ENCODE measurements around the gene ENPP5.
"Not testable (repeated sequence)": the region's sequence is repeated elsewhere in the genome, so short reads cannot be mapped to it uniquely, and the experiment has no call there.

Gene ENPP5

GRCh38 chr6:46172176-46172575 lies 1.4 kb upstream of the ENPP5 start:
- no peak for DNase-seq

- DNase-seq: no peak
Observed at GRCh38 chr6:46160102-46160501, 10.7 kb downstream of the ENPP5 start.

GRCh38 chr6:46159229-46159628 lies 11.6 kb downstream of the ENPP5 start:
- no peak for DNase-seq

- DNase-seq: no peak
Observed at GRCh38 chr6:46156701-46157100, 14.1 kb downstream of the ENPP5 start.

DNA sequence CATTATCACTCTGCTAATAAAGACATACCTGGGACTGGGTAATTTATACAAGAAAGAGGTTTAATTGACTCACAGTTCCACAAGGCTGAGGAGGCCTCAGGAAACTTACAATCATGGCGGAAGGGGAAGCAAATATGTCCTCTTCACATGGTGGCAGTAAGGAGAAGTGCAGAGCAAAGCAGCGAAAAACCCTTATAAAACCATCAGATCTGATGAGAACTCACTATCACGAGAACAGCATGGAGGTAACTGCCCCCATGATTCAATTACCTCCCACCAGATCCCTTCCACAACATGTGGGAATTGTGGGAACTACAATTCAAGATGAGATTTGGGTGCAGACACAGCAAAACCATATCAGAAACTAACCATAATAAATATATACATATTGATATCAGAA lies 21.7 kb downstream of the ENPP5 start:
- DNase-seq: not testable (repeated sequence)

DNA sequence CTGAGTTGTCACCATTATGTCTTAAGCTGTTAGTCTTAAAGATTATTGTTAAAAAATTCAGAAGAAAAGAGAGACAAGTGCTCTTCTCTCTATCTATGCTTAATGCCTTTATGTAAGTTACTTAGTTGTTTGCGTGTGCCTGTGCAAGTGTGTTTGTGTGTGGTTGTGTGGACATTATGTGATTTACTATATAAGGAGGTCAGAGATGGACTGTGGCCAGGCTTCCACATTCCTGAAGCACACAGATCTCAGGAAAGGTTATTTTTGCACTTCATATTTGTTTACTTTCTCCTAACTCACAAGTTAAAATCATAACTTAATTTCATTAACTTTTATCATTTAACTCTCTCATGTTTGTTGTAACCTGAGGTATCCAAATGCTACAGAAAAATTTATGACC lies 26.5 kb downstream of the ENPP5 start:
- DNase-seq: no peak

DNA sequence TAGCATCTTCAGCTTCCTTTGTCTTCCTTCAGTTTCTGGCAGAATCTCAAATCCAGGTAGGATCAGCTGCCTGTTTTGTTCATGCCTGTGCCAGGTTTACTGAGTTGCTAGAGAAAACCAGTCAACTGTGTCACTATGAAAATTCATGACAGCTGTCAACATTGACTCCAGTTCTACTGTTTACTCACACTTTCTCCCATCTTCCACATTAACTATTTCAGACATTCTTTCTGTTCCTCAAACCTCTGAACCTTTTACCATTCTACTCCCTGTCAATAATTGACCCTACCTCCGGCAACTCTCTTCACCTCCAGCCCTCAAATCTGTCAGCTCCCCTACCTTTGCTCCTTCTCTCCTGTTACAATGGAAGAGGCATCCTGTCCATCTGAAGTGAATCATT lies 32.5 kb downstream of the ENPP5 start:
- DNase-seq: no peak

GRCh38 chr6:46137387-46137786 lies 33.4 kb downstream of the ENPP5 start:
- DNase-seq: no peak

DNA sequence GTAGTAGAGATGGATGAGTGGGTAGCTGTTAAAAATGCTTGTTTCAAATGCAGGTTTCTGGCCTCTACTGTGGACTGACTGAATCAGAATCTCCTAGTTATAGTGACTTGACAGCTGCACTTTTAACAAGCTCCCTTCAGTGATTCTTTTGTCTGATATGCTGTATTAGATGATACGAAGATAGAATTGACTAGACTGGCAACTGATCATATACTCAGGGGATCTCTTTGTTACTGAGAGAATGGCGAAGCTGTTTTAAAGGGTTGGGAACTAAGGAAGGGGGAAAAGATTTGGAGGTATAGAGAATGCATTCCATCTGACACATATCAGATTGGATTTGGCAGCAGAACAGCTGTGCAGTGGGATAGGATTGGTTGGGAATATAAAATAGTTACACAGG lies 33.9 kb downstream of the ENPP5 start:
- DNase-seq: no peak

GRCh38 chr6:46135176-46135575 lies 35.6 kb downstream of the ENPP5 start:
- no peak for DNase-seq

DNA sequence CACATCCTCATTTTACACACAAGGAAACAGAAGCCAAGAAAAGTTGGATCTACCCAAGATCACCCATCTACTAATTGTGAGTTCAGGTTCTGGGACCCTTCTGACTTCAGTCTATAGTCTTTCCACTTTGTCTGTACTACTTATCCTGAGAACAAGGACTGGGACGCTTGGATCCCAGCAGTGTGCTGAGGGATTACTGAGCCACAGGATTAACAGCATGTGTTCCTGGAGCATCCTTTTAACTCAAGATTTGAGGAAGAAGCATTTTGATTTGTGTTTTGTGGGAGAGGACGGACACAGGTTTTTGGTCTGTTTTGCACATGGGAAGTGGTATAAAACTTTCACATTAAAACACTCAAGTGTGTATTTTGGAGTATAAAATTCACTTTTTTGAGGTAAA lies 36.6 kb downstream of the ENPP5 start:
- no peak for DNase-seq

DNA sequence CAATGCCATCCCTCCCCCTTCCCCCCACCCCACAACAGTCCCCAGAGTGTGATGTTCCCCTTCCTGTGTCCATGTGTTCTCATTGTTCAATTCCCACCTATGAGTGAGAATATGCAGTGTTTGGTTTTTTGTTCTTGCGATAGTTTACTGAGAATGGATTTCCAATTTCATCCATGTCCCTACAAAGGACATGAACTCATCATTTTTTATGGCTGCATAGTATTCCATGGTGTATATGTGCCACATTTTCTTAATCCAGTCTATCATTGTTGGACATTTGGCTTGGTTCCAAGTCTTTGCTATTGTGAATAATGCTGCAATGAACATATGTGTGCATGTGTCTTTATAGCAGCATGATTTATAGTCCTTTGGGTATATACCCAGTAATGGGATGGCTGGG lies 39.5 kb downstream of the ENPP5 start:
- DNase-seq: not testable (repeated sequence)

DNA sequence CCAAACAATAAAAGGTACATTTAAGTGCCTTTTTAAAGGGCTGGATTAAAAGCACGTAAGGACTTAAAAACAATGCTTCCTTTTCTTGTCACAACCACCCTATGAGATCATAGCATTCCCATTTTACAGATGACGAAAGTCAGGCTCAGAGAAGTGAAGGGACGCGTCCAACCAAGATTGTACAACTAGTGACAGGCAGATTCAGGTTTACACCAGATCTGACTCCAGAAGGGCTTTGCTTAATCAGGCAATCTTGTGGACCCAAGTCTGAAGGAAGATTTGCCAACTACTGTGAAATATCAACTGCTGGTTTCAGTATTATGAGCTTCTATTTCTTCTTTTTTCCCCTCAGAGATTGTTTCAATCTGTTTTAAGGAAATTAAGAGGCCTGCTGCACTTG lies 40.1 kb downstream of the ENPP5 start:
- DNase-seq: peak in 1 of 5 experiments; percentile 17

GRCh38 chr6:46129629-46130511 lies 40.9 kb downstream of the ENPP5 start, which contains the start of gene ENPP4:
Gene ENPP4 (plus strand): TSS chr6:46129989. CDS start chr6:46139584, 9,595 bp downstream.
- peak; percentile 68 to 95 (median 83) for DNase-seq

- DNase-seq: peak in 1 of 5 experiments; percentile 48
Observed at GRCh38 chr6:46129291-46129628, 41.5 kb downstream of the ENPP5 start.

GRCh38 chr6:46128476-46128875 lies 42.3 kb downstream of the ENPP5 start:
- DNase-seq: no peak

DNA sequence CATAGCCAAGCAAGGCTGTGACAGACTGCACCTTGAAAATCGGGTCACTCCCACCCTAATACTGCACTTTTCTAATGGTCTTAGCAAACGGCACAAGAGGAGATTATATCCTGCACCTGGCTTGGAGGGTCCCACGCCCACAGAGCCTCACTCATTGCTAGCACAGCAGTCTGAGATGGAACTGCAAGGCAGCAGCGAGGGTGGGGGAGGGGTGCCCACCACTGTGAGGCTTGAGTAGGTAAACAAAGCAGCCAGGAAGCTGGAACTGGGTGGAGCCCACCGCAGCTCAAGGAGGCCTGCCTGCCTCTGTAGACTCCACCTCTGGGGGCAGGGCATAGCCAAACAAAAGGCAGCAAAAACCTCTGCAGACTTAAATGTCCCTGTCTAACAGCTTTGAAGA lies 51.1 kb downstream of the ENPP5 start:
- peak in 1 of 5 experiments; percentile 41 for DNase-seq

GRCh38 chr6:46118836-46119235 lies 51.9 kb downstream of the ENPP5 start:
- DNase-seq: no peak

- DNase-seq: no peak
Observed at GRCh38 chr6:46118157-46118556, 52.6 kb downstream of the ENPP5 start.

DNA sequence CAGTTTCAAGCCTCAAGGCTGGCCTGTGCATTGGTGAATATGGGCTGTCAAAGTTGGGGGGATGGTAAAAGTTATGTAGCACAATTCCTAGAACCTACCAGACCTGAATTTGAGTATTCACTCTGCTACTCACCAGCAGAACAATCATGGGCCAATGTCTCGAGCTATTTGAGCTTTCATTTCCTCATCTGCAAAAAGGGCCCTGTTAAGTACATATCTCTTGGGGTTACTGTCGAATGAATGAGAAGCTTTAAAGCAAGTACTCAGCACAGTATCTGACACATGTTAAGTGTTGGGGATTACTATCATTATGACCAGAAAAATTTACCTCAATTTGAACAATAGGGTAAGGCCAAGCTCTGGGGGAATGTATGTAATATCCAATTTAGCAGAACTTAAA lies 54.5 kb downstream of the ENPP5 start:
- no peak for DNase-seq

DNA sequence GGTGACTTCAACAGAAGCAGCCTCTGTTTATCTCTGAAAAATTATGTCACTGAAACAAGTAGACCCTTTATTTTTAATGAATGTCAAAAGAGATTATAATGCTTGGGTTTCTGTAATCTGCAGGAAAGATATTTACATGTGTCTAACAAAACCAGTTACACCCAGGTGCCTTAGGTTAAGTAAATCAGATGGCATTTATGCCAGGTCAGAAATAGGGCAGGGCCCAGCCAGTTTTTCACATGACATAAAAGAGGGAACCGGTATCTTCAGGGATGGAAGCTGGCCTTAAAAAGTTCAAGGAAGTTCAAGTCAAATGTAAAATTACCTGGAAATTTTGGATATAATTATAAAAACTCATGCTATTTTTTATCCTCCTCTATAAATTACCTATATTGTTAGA lies 55.1 kb downstream of the ENPP5 start:
- no peak for DNase-seq

- no peak for DNase-seq
Observed at GRCh38 chr6:46113370-46113769, 57.4 kb downstream of the ENPP5 start.

Measured in T-helper 2 cell (primary cell).